ENCODE measurements around the gene GPR85. TPM values are rescaled to one million over a fixed set of nuclear protein-coding genes. Genes with fewer than 3 reads are reported as not detected.
"Not testable (repeated sequence)": the region's sequence is repeated elsewhere in the genome, so short reads cannot be mapped to it uniquely, and the experiment has no call there.

The GPR85 gene
- total RNA-seq, 1 donor = under 0.01 TPM

- Histone ChIP-seq H3K27me3 (ENCODE audit: insufficient read depth, low read length) (peaks cover 2% of the 10 kb centered on the region), H3K4me3 (ENCODE audit: low read length) (no peak overlapping the region), H3K4me1 (ENCODE audit: insufficient read depth, low read length) (no peaks in the 10 kb centered on the region), H3K9me3 (ENCODE audit: low read depth, low read length) (no peaks in the 10 kb centered on the region)
These were observed 6.9 kb upstream of the GPR85 start for GRCh38 chr7:113093561-113093960.

- Histone ChIP-seq H3K4me3 (ENCODE audit: low read length) (no peak overlapping the region), H3K9me3 (ENCODE audit: low read depth, low read length) (no peaks in the 10 kb centered on the region), H3K27me3 (ENCODE audit: insufficient read depth, low read length) (peaks cover 10% of the 10 kb centered on the region), H3K4me1 (ENCODE audit: insufficient read depth, low read length) (no peaks in the 10 kb centered on the region)
These were observed 6.1 kb upstream of the GPR85 start for GRCh38 chr7:113092762-113093161.

DNA sequence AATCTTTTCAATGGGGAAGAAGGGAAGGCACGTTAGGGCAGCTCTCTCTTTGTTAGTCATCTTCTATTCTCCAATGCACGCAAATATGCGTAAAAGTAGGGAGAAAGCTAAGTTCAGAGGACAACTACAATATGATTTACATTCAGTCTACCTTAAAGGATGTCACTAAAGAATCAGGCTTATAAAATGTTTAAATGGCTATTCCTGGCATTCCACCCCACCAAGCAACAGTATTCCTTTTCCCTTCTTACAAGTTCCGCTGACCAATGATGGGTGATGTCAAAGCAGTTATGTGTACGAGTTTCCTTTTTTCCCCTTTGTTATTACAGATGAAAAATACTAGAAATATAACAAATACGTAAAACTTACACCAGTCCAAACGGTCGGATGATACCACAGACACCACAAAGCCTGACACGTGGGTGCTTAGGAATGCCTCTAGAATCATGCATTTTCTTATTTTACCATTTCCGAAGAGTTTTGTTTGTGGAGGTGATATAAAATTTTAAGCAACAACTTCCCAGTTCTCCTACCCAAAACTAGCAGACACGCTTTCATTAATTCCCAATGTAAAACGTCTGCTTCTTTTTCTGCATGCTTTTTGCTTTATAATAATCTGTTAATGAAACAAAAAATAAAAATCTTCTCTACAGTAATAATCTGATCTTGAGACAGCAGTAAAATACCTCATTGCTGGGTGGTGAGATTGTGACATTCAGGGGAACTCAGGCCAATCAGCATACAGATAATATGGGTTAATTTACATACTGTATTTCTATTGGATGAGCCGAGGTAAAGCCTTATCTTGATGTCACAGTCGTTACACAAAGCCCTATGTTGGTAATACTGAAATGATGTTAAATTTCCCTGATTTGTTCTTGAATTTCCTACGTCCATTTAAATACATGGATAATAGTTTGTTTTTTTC, 708 bp upstream of the GPR85 start:
- Histone ChIP-seq H3K27me3 (ENCODE audit: insufficient read depth, low read length) (peaks cover 47% of the 10 kb centered on the region), H3K4me1 (ENCODE audit: insufficient read depth, low read length) (peaks cover 11% of the 10 kb centered on the region), H3K9me3 (ENCODE audit: low read depth, low read length) (no peaks in the 10 kb centered on the region), H3K4me3 (ENCODE audit: low read length) (no peak overlapping the region)

- Histone ChIP-seq H3K4me3 (ENCODE audit: low read length) (no peak overlapping the region), H3K9me3 (ENCODE audit: low read depth, low read length) (no peaks in the 10 kb centered on the region), H3K27me3 (ENCODE audit: insufficient read depth, low read length) (peaks cover 47% of the 10 kb centered on the region), H3K4me1 (ENCODE audit: insufficient read depth, low read length) (peaks cover 11% of the 10 kb centered on the region)
These were observed 741 bp downstream of the GPR85 start for GRCh38 chr7:113085781-113086390.

DNA sequence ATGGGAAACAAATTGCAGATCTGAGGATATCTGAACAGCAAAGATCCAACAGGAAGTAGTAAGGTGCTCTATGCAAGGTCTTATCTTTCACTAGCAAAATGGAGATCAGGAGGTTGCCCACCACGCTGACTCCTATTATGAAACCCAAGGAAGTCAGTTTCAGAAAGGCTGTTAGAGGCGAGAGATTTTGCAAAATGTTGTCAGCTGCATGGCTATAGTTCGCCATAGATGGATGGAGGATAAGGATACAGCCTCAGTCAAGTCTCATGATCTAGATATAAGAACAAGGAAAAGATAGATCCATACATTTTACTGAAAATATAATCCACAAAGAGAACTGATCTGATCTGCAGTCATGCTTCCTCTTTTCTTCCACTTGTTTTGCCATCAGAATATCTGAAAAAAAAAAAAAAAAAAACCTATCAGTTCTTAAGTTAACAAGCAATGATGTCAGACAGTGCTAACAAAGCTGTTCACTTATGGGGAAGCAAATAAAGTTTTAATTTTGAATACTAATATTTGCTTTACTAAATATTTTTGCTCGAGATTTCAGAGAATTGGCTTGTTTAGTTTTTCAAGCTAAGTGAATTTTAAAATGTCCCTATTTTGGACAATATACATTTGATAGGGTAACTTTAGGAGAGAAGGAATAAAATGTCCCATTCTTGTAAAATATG, 2.0 kb downstream of the GPR85 start:
- H3K4me1 ChIP-seq (ENCODE audit: insufficient read depth, low read length) = peaks cover 11% of the 10 kb centered on the region
- H3K4me3 ChIP-seq (ENCODE audit: low read length) = no peak overlapping the region
- H3K9me3 ChIP-seq (ENCODE audit: low read depth, low read length) = no peaks in the 10 kb centered on the region
- H3K27me3 ChIP-seq (ENCODE audit: insufficient read depth, low read length) = peaks cover 47% of the 10 kb centered on the region

- peaks cover 47% of the 10 kb centered on the region for H3K27me3 ChIP-seq (ENCODE audit: insufficient read depth, low read length)
These were observed 2.7 kb downstream of the GPR85 start for GRCh38 chr7:113083816-113084495.

DNA sequence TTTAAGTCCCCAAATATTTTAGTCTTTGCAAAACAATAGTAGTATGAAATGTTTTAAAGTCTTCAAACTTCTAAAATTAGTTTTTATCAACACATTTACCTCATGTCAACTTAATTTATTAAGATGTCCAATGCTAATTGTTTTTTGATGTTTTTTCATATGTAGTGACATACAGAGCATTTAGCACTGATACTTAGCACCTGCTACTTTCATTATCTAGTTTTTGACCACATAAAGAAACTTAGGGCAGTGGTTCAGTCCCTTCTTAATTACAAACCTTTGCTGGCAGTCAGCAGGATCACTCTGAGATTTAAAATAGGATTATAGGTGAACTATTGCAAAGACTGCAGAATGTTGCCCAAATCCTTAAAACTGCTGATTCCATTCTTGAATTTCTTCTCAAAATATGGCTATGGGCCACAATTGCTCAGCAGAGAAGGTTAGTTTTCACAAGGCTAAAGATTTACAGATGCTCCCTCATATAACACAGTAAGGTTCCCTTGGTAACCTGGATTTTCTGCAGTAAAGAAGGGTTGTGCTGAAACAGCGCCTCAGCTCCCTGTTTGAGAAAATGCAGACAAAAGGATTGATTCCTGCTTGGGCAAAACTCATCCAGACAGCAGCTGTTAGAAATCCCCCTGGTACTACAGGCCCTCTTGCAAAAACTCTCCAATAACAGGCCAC, 3.4 kb downstream of the GPR85 start:
- no peaks in the 10 kb centered on the region for H3K9me3 ChIP-seq (ENCODE audit: low read depth, low read length)
- H3K4me1 ChIP-seq (ENCODE audit: insufficient read depth, low read length) = peaks cover 11% of the 10 kb centered on the region
- H3K4me3 ChIP-seq (ENCODE audit: low read length) = no peak overlapping the region
- H3K27me3 ChIP-seq (ENCODE audit: insufficient read depth, low read length) = peaks cover 42% of the 10 kb centered on the region

More at GRCh38 chr7:113083816-113084495, 2.7 kb downstream of the GPR85 start:
- Histone ChIP-seq H3K4me1 (ENCODE audit: insufficient read depth, low read length) (peaks cover 11% of the 10 kb centered on the region), H3K4me3 (ENCODE audit: low read length) (no peak overlapping the region), H3K9me3 (ENCODE audit: low read depth, low read length) (no peaks in the 10 kb centered on the region)

GRCh38 chr7:113078331-113078730, 8.3 kb downstream of the GPR85 start:
- H3K4me3 ChIP-seq (ENCODE audit: low read length) = no peak overlapping the region
- no peaks in the 10 kb centered on the region for H3K4me1 ChIP-seq (ENCODE audit: insufficient read depth, low read length)
- H3K9me3 ChIP-seq (ENCODE audit: low read depth, low read length) = no peaks in the 10 kb centered on the region
- H3K27me3 ChIP-seq (ENCODE audit: insufficient read depth, low read length) = peaks cover 3% of the 10 kb centered on the region

GRCh38 chr7:113076703-113077102, 9.9 kb downstream of the GPR85 start:
- no peak overlapping the region for H3K4me3 ChIP-seq (ENCODE audit: low read length)
- peaks cover 3% of the 10 kb centered on the region for H3K27me3 ChIP-seq (ENCODE audit: insufficient read depth, low read length)
- no peaks in the 10 kb centered on the region for H3K9me3 ChIP-seq (ENCODE audit: low read depth, low read length)
- H3K4me1 ChIP-seq (ENCODE audit: insufficient read depth, low read length) = no peaks in the 10 kb centered on the region

DNA sequence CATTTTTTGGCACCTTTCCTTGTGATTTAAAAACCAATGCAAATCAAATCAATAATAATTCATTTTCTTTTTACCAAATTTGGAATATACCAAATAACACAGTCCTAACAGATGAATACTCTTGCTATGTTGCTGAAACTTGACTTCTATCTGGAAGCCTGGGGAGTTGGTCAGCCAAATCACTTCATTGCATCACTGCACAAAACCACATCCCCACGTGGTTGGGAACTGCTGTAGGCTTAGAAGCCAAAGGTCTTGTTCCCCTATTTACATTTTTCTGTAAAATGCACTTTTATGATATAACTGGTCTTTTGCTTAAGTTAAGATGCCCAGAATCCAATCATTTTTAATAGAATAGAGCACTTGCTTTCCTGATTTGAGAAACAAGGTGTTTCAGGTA, 15.2 kb downstream of the GPR85 start:
- Histone ChIP-seq H3K4me3 (ENCODE audit: low read length) (no peak overlapping the region), H3K27me3 (ENCODE audit: insufficient read depth, low read length) (no peaks in the 10 kb centered on the region), H3K9me3 (ENCODE audit: low read depth, low read length) (no peaks in the 10 kb centered on the region), H3K4me1 (ENCODE audit: insufficient read depth, low read length) (peaks cover 5% of the 10 kb centered on the region)

- Histone ChIP-seq H3K9me3 (ENCODE audit: low read depth, low read length) (no peaks in the 10 kb centered on the region), H3K4me1 (ENCODE audit: insufficient read depth, low read length) (no peaks in the 10 kb centered on the region), H3K4me3 (ENCODE audit: low read length) (no peak overlapping the region), H3K27me3 (ENCODE audit: insufficient read depth, low read length) (no peaks in the 10 kb centered on the region)
These were observed 24.1 kb downstream of the GPR85 start for GRCh38 chr7:113062499-113062898.

DNA sequence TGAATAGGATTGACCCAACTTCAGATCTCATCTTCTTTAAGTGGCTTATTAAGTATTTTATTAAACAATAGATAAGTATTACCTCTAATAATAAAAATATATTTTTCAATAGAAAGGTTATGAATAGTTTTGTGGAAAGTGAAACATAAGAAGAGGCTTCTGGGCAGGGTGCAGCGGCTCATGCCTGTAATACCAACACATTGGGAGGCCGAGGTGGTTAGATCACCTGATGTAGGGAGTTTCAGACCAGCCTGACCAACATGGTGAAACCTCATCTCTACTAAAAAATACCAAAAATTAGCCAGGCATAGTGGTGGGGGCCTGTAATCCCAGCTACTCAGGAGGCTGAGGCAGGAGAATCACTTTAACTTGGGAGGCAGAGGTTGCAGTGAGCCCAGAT, 26.5 kb downstream of the GPR85 start:
- H3K4me1 ChIP-seq (ENCODE audit: insufficient read depth, low read length) = no peaks in the 10 kb centered on the region
- H3K9me3 ChIP-seq (ENCODE audit: low read depth, low read length) = no peaks in the 10 kb centered on the region
- H3K4me3 ChIP-seq (ENCODE audit: low read length) = no peak overlapping the region
- H3K27me3 ChIP-seq (ENCODE audit: insufficient read depth, low read length) = peaks cover 3% of the 10 kb centered on the region

DNA sequence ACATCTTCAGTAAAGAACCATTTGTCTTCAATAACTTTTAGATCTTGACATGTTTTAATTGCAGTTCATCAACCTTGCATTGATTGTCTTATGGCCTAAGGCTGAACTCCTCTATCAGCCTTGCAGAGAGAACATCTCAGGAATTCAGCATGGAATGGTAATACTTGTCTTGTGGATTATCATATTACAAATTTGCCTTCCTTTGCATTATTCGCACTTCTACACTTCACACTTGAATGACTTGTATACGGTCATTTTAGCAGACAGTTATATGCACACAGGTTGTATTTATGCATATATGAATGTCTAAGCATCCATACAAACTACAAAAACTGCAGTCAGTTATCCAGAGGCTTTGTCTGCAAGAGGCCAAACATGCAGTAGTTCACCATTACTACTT, 31.7 kb downstream of the GPR85 start:
- Histone ChIP-seq H3K27me3 (ENCODE audit: insufficient read depth, low read length) (peaks cover 3% of the 10 kb centered on the region), H3K9me3 (ENCODE audit: low read depth, low read length) (no peaks in the 10 kb centered on the region), H3K4me3 (ENCODE audit: low read length) (no peak overlapping the region), H3K4me1 (ENCODE audit: insufficient read depth, low read length) (no peaks in the 10 kb centered on the region)

- not testable (repeated sequence) for H3K9me3 ChIP-seq (ENCODE audit: low read depth, low read length); H3K4me1 ChIP-seq (ENCODE audit: insufficient read depth, low read length); H3K27me3 ChIP-seq (ENCODE audit: insufficient read depth, low read length); H3K4me3 ChIP-seq (ENCODE audit: low read length)
These were observed 32.4 kb downstream of the GPR85 start for GRCh38 chr7:113054272-113054671.
